Sigmoid colon (tissue), 4 donors: ENCODE data around the gene DEAF1.

Experiments
- POLR2A ChIP-seq, 2 donors: fragments of 450-650 bp; IDR thresholded peaks; one replicate each; pipeline ENCODE4 v1.6.1; 2016; ENCODE audit warnings: antibody characterized with exemption in 2 of 2, mild to moderate bottlenecking in 2 of 2, moderate library complexity in 2 of 2
- POLR2AphosphoS5 ChIP-seq, 4 donors: sonication (generic); formaldehyde crosslinking; IDR thresholded peaks; one replicate each; pipeline ENCODE4 v1.6.1; 2017; ENCODE audit warnings: antibody characterized with exemption in 4 of 4

- no peak for TF ChIP-seq POLR2A (IDR thresholded peaks at IDR 0.05)
- TF ChIP-seq POLR2AphosphoS5 (IDR thresholded peaks at IDR 0.05) = no peak
These were observed 14.5 kb downstream of the DEAF1 start for GRCh38 chr11:680476-680875.
